Right lobe of liver (tissue), 4 donors: Measurements from ENCODE around the gene UBR7.

Experiments
- CTCF ChIP-seq, 4 donors: fragments of 200-600 bp in 3 of 4; fragments of 450-650 bp in 1 of 4; IDR thresholded peaks; one replicate each; pipeline versions ENCODE4 v1.5.1 to v1.8.0; 2016 to 2022; ENCODE audit warnings: antibody characterized with exemption in 4 of 4, mild to moderate bottlenecking in 2 of 4
- POLR2A ChIP-seq: fragments of 450-650 bp; IDR thresholded peaks from one replicate; pipeline ENCODE4 v1.6.1; 2017; ENCODE audit warnings: antibody characterized with exemption, mild to moderate bottlenecking
- donor health status: DM: no; HTN: no; CAD: no.
- donor health status: DM: no; HTN: no; CAD: no.
- donor health status: DM: no; HTN: yes; CAD: no.

GRCh38 chr14:93262446-93262845 lies 55.4 kb downstream of the UBR7 start:
- TF ChIP-seq CTCF (IDR thresholded peaks at IDR 0.05): no peak
- no peak for TF ChIP-seq POLR2A
